ENCODE results near the gene CDK18. TPM values are rescaled to one million over a fixed set of nuclear protein-coding genes. Genes with fewer than 3 reads are reported as not detected.
A peak's percentile ranks its signal among the peaks of the same experiment; 100 is the strongest.

Gene CDK18
- total and polyA plus RNA-seq, 2 experiments from 2014 or later = not detected

DNA sequence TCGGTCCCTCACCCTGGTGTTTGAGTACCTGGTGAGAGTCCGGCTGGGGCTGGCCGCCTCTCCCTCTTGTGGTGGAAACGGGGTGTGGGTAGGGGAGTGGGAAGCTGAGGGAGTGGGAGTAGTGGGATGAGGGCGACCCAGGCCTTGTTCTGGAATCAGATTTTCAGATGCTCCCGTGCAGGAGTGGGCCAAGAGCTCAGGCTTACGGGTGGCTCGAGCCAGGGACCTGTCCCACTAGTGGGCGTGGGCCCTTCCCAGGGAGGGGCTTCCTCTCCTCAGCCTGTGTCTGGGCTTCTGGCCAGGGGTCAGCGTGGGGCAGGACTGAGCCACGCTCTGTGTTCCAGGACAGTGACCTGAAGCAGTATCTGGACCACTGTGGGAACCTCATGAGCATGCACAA, 22.0 kb downstream of the CDK18 start:
- H2AFZ ChIP-seq = no peak overlapping the region
- WGBS, 2 experiments (ENCODE audit: low coverage in 1 of 2, low lambda C conversion rate in 2 of 2, missing lambda C conversion rate in 2 of 2) = 45 to 52% methylated on average over 11 of the region's 11 CpGs
- in situ Hi-C loops (cut with MboI) = loop anchor here (10.0 kb wide), 1 partner anchor 128 kb away; no protein-coding TSS in a partner anchor

DNA sequence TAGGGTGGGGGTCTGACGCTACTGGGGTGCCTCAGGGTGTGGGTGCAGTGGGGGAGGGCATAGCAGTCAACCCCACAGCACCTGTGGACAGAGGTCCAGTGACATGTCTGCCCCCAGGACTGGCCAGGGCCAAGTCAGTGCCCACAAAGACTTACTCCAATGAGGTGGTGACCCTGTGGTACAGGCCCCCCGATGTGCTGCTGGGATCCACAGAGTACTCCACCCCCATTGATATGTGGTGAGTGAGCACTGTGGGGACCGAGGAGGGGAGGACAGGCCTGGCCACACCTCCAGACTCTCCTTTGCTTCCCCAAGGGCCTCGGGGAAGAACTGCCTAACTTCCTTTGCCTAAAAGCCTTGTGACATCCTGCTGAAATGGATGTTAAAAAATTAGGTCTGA, 23.5 kb downstream of the CDK18 start:
- in situ Hi-C loops (cut with MboI) = loop anchor here (10.0 kb wide), 1 partner anchor 127 kb away; no protein-coding TSS in a partner anchor
- no peaks in the 10 kb centered on the region for H4K20me1 ChIP-seq (ENCODE audit: insufficient read depth)
- H3K9me3 ChIP-seq (ENCODE audit: low read depth) = no peaks in the 10 kb centered on the region
- no peak overlapping the region for H2AFZ ChIP-seq
- no peak overlapping the region for H3K4me3 ChIP-seq
- DNase-seq = no peak
- H3K4me2 ChIP-seq (ENCODE audit: unreplicated experiment) = no peak overlapping the region
- H3F3A ChIP-seq (ENCODE audit: insufficient read depth) = no peaks in the 10 kb centered on the region
- no peak overlapping the region for H3K27ac ChIP-seq
- no peak for TF ChIP-seq EZH2phosphoT487 (IDR thresholded peaks at IDR 0.05; ENCODE audit: insufficient read depth, low read depth)
- H3K9me2 ChIP-seq (ENCODE audit: insufficient read depth) = no peaks in the 10 kb centered on the region
- no peak overlapping the region for H3K9ac ChIP-seq
- H3K4me1 ChIP-seq (ENCODE audit: insufficient read depth) = no peaks in the 10 kb centered on the region
- WGBS, 2 experiments (ENCODE audit: low coverage in 1 of 2, low lambda C conversion rate in 2 of 2, missing lambda C conversion rate in 2 of 2) = 35 to 40% methylated on average over 4 of the region's 4 CpGs
- H3K27me3 ChIP-seq (replicated peaks; ENCODE audit: insufficient read depth) = peaks cover 3% of the 10 kb centered on the region; the same call in 1 of the 2 replicates
- H3K79me2 ChIP-seq (ENCODE audit: insufficient read depth) = no peaks in the 10 kb centered on the region
- no peaks in the 10 kb centered on the region for H3K36me3 ChIP-seq (ENCODE audit: low read depth)

More for the DNA sequence above, 22.0 kb downstream of the CDK18 start:
- DNase-seq = no peak
- no peak overlapping the region for H3K4me3 ChIP-seq
- no peaks in the 10 kb centered on the region for H4K20me1 ChIP-seq (ENCODE audit: insufficient read depth)
- H3K79me2 ChIP-seq (ENCODE audit: insufficient read depth) = no peaks in the 10 kb centered on the region
- H3K27me3 ChIP-seq (replicated peaks; ENCODE audit: insufficient read depth) = peaks cover 3% of the 10 kb centered on the region; the same call in 1 of the 2 replicates
- no peak overlapping the region for H3K9ac ChIP-seq
- H3K4me2 ChIP-seq (ENCODE audit: unreplicated experiment) = no peak overlapping the region
- no peaks in the 10 kb centered on the region for H3K9me3 ChIP-seq (ENCODE audit: low read depth)
- H3F3A ChIP-seq (ENCODE audit: insufficient read depth) = no peaks in the 10 kb centered on the region
- no peak overlapping the region for H3K27ac ChIP-seq
- no peaks in the 10 kb centered on the region for H3K36me3 ChIP-seq (ENCODE audit: low read depth)
- H3K9me2 ChIP-seq (ENCODE audit: insufficient read depth) = no peaks in the 10 kb centered on the region
- TF ChIP-seq EZH2phosphoT487 (IDR thresholded peaks at IDR 0.05; ENCODE audit: insufficient read depth, low read depth) (no peak), EZH2 (IDR thresholded peaks at IDR 0.05; ENCODE audit: insufficient read depth, poor library complexity, severe bottlenecking) (no peak)
- H3K4me1 ChIP-seq (ENCODE audit: insufficient read depth) = no peaks in the 10 kb centered on the region

DNA sequence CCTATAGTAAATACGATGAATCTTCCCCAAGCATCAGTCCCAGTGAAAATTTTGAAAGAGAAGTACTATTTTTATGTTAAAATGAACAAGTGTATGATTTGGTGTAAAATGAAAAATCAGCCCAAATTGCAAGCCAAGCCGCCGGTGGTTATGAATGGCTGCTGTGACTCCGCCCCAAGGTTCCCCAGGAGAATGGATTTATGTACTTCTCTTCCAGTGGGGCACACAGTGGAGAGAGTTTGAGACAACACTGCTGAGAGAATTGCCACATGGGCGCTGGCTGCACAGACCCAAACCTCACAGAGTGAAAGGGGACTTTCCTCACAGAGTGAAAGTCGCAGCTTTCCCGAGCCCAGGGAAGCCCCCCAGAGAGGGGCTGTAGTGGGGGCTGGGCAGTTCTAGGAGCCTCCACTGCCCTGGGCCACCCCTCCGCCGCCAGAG, 24.0 kb downstream of the CDK18 start:
- H2AFZ ChIP-seq = no peak overlapping the region
- H3K4me3 ChIP-seq = no peak overlapping the region; the same call in 1 of the 2 replicates
- TF ChIP-seq EZH2 (IDR thresholded peaks at IDR 0.05; ENCODE audit: insufficient read depth, poor library complexity, severe bottlenecking) (no peak), EZH2phosphoT487 (IDR thresholded peaks at IDR 0.05; ENCODE audit: insufficient read depth, low read depth) (no peak)
- H3K9ac ChIP-seq = no peak overlapping the region
- DNase-seq = no peak
- H3K79me2 ChIP-seq (ENCODE audit: insufficient read depth) = no peaks in the 10 kb centered on the region
- H3K36me3 ChIP-seq (ENCODE audit: low read depth) = no peaks in the 10 kb centered on the region
- no peaks in the 10 kb centered on the region for H3K9me2 ChIP-seq (ENCODE audit: insufficient read depth)
- H3K4me2 ChIP-seq (ENCODE audit: unreplicated experiment) = no peak overlapping the region
- no peaks in the 10 kb centered on the region for H4K20me1 ChIP-seq (ENCODE audit: insufficient read depth)
- H3F3A ChIP-seq (ENCODE audit: insufficient read depth) = no peaks in the 10 kb centered on the region
- WGBS, 2 experiments (ENCODE audit: low coverage in 1 of 2, low lambda C conversion rate in 2 of 2, missing lambda C conversion rate in 2 of 2) = 15 to 16% methylated on average over 7 to 9 of the region's 9 CpGs
- peaks cover 3% of the 10 kb centered on the region; the same call in 1 of the 2 replicates for H3K27me3 ChIP-seq (replicated peaks; ENCODE audit: insufficient read depth)
- no peaks in the 10 kb centered on the region for H3K4me1 ChIP-seq (ENCODE audit: insufficient read depth)
- no peak overlapping the region for H3K27ac ChIP-seq
- H3K9me3 ChIP-seq (ENCODE audit: low read depth) = no peaks in the 10 kb centered on the region
- in situ Hi-C loops (cut with MboI) = loop anchor here (10.0 kb wide), 1 partner anchor 126 kb away; no protein-coding TSS in a partner anchor

DNA sequence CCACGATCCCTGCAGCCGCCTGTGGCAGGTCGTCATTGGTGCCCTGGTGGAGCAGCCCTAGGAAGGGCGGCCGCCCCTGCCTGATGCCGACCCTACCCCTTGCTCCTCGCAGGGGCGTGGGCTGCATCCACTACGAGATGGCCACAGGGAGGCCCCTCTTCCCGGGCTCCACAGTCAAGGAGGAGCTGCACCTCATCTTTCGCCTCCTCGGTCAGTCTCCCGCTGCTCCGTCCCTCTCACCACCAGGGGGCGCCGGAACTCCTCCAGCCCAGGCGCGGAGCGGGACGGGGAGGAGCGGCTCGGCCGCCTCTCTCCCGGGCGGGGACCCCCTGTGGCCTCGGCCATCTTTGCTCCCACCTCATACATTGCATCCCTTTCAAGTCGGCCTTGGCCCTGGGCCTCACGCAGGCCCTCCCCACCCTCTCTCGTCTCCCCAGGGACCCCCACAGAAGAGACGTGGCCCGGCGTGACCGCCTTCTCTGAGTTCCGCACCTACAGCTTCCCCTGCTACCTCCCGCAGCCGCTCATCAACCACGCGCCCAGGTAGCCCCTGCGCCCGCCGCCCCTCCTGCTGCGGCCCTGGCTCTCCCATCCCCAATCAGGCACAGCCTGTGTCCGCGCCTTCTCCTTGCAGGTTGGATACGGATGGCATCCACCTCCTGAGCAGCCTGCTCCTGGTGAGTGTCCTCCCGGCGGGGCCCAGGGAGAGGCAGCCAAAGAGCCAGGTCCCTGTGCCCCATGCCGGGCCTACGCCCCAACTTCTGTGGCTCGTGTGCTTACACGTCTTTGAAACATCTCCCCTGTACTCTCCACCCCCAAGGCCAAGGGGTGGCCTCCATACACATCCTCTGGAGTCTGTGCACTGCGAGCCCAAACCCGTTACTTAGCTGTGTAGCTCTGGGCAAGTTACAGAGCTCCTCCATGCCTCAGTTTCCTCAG, 24.7 kb downstream of the CDK18 start:
- DNase-seq = peak; percentile 85
- no peak overlapping the region for H3K27ac ChIP-seq
- H4K20me1 ChIP-seq (ENCODE audit: insufficient read depth) = no peaks in the 10 kb centered on the region
- no peaks in the 10 kb centered on the region for H3F3A ChIP-seq (ENCODE audit: insufficient read depth)
- in situ Hi-C loops (cut with MboI) = loop anchor here (10.0 kb wide), 1 partner anchor 126 kb away; no protein-coding TSS in a partner anchor
- no peaks in the 10 kb centered on the region for H3K36me3 ChIP-seq (ENCODE audit: low read depth)
- H3K9me2 ChIP-seq (ENCODE audit: insufficient read depth) = no peaks in the 10 kb centered on the region
- TF ChIP-seq EZH2phosphoT487 (IDR thresholded peaks at IDR 0.05; ENCODE audit: insufficient read depth, low read depth) = no peak
- no peak for TF ChIP-seq EZH2 (IDR thresholded peaks at IDR 0.05; ENCODE audit: insufficient read depth, poor library complexity, severe bottlenecking)
- H3K9ac ChIP-seq = no peak overlapping the region
- no peaks in the 10 kb centered on the region for H3K79me2 ChIP-seq (ENCODE audit: insufficient read depth)
- WGBS, 2 experiments (ENCODE audit: low coverage in 1 of 2, low lambda C conversion rate in 2 of 2, missing lambda C conversion rate in 2 of 2) = 26 to 28% methylated on average over 44 of the region's 53 CpGs
- H3K4me2 ChIP-seq (ENCODE audit: unreplicated experiment) = peak overlapping the region; percentile 87
- H3K4me1 ChIP-seq (ENCODE audit: insufficient read depth) = no peaks in the 10 kb centered on the region
- peak overlapping the region; percentile 61 for H3K4me3 ChIP-seq
- peak overlapping the region; percentile 82 for H2AFZ ChIP-seq
- peaks cover 3% of the 10 kb centered on the region; the same call in 1 of the 2 replicates for H3K27me3 ChIP-seq (replicated peaks; ENCODE audit: insufficient read depth)
- no peaks in the 10 kb centered on the region for H3K9me3 ChIP-seq (ENCODE audit: low read depth)

All from GM23248 (cell line).